Measurements from ENCODE around the gene HAUS3.

The HAUS3 gene

DNA sequence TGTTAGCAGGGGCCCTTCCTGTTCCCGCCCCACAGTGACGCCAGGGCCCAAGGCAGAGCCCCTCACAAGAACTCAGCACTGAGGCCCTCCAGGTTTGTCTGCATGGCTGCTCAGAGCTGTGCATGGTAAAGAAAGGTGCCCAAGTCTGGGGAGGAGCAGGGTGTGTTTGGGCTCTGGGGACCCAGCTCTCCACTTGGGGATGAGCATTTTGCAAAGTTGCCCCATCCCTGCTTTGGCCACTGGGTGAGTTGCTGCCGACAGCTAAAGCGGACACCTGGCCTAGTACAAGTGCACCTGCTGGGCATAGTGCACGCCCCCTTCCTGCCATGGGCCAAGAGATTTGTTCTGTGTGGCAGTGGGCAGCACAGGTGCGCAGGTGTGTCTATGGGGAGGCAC lies 22.0 kb upstream of the HAUS3 start:
- no peak for DNase-seq (ENCODE audit: low read depth)

DNA sequence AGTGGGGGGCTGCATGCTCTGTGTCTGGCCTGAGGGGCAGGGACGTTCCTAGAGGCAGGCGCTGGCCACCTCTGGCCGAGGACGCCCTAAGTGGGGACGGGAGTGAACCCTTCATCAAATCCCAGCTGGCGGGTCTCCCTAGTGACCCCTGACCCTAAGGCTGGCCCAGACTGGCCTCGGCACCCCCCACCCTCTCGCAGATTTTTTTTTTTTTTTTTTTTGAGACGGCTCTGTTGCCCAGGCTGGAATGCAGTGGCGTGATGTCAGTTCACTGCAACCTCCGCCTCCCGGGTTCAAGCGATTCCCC lies 21.0 kb upstream of the HAUS3 start:
- no peak for DNase-seq (ENCODE audit: low read depth)

DNA sequence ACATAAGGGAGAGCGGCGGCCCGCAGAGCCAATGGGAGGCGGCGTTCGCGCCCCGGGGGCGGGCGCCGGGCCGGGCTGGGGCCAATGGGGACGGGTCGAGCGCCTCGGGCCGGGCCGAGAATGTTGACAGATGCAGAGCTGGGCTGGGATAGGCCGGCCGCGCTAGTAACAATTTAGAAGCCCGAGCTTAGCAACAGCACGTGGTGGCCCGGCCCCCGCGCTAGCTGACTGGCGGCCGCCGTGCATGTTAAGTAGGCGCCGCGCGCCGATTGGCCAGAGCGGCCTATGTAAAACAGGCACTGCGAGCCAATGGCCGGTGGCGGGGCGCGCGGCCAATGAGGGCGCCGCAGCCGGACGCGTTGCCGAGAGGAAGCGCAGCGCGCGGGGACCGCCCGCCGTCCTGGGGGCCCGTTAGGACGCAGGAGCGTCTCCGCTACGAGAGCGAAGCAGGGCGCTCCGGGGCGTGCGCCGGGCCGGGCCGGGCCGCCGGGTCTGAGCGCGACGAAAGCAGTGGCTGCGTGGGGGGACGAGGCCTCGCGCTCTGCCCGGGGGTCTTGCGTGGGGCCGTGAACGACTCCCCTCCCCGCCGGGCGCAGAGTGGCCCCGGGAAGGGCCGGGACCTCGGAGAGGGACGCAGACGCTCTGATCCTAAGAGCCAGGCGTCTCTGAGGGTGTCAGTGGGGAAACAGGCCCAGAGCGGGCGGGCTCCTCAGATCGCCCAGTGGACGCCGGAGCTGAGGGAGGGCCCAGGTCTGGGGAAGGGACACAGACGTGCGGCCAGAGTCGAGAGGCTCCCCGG lies 20.4 kb upstream of the HAUS3 start:
- DNase-seq (ENCODE audit: low read depth): peak; percentile 96

DNA sequence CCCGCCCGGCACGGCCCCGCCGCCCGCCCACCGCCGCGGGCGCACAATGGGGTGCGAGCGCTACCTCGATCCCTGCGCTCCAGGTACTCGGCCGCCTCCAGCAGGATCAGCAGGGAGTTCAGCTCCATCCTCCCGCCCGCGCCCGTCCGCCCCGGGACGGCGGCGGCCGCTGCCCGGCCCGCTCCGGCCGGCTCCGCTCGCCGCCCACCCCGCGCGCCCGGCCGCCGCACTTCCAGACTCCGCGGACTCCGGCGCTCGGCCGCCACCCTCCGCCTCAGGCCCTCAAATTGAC lies 19.9 kb upstream of the HAUS3 start, which contains the start of gene MXD4:
TSS of gene MXD4 (minus strand) at position 257 of the 292 bp plus-strand sequence. CDS start at position 128, 129 bp downstream.
- no peak for DNase-seq (ENCODE audit: low read depth)

DNA sequence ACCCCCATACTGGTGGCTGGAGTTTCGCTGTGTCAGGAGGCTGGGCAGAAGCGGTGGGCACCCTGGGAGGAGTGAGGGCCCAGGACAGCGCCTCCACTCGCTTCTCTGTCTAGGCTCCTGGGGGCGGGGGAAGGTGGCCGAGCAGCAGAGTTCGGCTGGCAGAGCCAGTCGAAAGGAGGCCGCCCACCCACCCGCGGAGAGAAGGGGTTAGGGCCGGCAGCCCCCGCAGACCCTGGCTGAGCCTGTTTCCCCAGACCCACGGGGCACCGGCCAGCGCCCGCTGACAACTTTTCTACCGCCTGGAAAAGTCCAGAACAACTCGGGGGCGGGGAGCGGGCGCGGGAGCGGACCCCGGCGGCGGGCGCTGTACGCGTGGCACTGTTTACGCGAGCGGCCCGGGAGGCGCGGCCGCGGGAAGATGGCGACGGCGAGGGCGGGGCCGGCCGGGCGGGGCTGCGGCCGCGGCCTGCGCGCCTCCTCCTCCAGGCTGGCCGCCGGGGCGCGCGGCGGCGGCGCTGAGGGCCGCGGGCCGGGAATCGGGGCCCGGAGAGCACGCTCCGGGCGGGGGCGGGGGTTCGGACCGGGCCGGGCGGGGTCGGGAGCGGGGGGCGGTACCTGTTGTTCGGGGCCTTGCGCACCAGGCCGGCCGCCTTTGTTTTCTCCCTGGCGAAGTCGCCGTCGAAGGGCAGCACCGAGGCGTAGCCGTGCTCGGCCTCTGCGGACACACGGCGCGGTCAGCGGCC lies 19.4 kb upstream of the HAUS3 start:
- DNase-seq (ENCODE audit: low read depth): peak; percentile 46

DNA sequence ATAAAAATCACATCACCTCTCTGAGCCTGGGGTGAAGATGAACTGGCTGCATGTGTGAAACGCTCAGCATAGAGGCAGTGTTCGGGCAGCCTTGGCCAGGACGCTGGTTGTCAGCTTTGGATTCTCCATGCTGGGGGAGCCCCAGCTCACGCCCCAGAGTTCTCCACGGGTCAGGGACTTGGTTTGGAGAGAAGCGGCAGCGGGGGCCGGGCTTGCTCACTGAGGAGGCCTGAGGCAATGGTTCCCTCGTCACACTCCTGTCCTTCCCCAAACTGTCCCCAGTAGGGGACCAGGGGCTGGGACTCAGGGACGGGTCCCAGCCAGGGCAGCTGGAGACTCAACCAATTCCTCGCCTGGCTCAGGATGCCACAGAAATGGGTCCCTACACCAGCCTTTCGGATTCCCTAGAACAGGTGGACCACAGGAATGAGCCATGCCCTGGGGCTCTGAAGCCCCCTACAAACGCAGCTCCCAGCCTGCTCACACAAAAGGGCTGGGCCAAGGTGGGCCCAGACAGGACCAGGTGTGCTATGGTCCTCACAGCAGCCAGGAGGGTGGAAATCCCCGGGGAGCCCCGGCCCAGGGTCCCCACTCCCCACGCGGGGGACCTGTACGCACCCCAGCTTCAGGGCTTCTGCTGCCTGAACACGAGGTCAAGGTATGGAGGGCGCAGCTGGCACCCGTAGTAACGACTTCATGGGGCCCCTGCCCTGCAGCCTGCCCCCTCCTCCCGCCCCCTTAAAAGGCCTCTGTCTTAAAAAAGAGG lies 18.6 kb upstream of the HAUS3 start:
- DNase-seq (ENCODE audit: low read depth): no peak

DNA sequence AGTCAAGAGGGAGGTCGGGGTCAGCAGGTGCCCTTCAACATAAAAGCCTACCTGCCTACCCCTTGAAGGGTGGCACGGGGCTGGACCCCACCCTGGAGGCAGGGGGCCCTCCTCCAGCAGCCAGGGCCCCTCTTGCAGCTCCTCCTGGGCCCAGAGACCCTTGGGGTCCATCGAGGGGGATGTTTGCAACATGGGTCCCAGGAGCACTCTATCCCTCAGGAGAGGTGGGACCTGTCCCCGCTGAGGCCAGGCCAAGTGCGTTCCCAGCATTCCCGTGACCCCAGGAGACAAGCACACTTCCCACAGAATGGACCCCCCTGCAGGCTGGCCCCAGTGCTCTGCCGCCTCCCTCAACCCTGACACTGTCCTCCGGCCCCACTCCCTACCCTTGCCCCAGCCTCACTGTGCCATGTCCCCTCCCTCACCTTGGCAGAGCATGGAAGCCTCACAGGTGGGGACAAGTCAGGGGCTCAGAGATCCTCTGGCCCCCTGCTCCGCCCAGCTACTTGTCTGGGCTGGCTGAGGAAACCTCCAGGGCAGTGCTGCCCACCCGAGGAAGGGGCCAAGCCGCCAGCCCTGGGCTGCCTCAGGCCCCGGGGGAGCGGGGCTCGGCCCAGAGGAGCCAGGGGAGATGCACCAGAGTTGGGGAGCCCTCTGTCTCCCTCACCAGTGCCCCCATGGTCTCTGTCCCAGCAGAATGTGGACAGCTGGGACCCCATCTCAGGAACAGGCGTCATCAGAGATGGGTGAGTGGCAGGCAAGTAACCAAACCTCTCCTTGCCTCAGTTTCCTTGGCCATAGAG lies 17.8 kb upstream of the HAUS3 start:
- DNase-seq (ENCODE audit: low read depth): no peak

DNA sequence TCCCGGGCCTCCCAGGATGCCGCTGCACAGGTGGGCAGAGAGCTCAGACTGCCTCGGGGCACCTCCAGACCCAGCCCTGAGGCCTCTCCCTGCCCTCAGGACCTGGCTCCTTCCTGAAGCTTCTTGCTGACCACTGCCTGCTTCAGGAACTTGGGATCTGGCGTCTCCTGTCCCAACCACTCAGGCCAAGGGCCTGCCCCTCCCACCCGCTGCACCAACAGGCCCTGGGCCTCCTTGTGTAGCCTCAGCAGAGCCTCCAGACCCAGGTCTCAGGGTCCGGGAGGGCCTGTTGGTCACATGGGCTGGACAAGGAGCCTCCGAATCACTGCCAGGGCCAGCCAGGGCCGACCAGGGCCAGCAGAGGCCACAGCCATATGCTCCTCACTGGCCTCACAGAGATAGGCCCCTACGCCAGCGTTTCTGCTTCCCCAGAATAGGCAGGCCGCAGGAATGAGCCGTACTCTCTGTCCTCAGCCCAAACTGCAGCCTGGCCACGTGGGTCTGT lies 17.2 kb upstream of the HAUS3 start:
- no peak for DNase-seq (ENCODE audit: low read depth)

DNA sequence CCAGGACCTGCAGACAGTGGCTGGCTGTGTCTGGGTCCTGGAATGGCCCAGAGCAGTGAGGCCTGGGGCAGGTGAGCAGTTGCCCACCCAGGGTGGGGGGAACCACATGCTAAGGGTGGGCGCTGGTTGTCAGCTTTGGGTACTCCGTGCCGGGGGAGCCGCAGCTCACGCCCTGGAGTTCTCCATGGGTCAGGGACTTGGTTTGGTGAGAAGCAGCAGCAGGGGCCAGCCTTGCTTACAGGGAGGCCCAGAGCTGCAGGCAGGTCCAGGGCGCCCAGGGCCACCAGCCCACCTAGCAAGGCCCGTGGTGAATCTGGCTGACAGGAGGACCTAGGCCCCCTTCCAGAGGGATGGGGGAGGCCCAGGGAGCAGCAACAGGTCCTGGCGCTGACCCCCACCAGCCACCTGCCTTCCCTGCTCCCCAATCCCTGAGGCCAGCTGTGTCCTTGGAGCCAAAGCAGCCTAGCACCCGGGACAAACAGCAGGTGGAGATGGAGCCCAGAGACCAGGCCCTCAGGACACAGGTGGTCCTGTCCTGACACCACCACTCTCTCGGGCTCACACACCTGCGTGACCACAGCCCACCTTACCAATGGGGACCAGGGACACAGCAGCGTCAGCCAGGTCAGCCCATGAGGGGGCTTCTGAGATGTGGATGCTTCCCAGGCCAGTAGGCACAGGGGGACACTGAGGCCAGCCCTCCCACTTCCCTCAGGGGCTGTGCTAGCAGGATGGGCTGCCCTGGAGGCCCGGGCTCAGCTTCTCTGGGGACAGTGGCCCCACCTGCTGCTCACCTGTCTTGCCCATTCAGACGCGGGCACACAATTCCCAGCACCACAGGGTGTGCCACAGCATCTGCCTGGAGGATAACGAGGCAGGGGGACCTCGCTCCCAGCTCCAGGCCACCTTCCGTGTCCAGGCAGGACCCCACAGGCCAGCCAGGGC lies 16.4 kb upstream of the HAUS3 start:
- DNase-seq (ENCODE audit: low read depth): no peak

DNA sequence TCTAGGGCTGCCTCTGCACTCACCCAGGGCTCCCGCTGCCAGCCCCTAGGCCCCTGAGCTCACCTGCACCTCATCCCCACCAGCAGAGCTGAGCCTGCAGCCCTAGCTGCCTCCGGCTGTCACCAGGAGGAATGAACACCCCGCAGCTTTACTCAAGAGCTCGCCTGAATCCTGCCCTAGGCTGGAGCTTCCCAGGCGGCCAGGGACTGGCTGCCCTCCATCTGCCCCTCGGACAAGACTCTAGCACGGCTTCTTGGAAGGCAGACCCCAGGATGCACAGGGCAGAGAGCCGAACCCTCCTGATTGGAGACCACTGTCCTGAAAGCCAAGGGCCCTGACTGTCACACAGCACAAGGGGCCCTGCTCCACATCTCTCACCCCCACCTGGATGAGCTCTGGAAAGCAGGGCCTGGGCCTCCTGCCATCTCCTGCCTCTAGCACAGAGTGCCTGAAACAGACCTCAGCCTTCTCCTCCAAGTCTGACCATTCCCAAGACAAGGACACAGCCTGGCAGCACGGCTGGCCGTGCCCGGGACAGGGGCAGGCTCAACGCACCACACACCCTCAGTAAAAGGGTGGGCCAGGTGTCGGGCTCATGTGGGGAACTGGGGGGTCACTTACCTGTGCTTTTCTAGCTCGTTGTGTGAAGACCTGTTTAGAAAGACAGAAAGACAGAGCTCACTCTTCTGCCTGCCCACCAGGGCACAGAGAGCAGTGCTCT lies 15.6 kb upstream of the HAUS3 start:
- no peak for DNase-seq (ENCODE audit: low read depth)

DNA sequence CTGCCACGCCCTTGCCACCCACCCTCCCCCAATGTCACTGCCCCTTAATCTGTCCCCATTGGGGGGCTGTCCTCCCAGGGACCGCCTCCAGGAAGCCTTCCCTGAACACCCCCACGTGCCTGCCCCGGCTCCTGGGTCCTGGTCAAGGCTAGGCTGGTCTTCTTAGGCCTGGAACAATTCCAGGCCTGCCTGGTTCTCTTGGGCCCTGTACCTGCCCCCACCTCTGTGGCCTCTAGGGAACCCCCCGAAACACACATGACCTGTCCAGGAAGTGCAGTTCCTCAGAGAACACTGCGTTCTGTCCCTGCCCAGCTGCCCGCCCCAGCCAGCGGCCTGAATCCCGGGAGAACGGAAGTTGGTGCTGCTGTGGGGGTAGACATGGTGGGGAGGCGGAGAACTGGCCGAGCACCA lies 14.9 kb upstream of the HAUS3 start:
- no peak for DNase-seq (ENCODE audit: low read depth)

DNA sequence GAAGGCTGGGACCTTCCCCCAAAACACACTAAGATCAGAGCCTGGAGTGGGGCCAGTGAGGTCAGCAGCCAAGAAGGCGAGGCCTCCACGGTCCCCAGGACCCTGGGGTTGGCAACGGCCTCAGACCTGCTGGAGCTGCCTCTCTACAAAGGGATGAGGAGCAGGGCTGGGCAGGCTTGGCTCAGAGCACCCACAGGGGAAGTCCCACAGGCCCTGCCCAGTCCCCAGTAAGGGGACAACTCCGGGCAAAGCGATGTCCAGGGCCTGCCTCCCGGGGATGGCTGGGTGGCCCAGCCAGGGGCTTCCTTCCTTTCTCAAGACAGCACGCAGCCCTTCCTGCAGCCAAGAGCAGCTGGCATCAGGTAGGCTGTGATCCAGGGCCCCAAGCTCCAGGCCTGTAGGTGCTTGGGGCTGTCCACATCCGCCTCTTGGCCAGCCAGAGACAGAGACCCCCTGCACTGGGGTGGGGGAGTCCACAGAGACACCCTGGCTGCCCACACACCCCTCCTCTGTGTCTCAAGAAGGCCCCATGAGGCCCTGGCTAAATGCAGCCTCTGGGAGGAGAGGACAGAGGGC lies 14.3 kb upstream of the HAUS3 start:
- no peak for DNase-seq (ENCODE audit: low read depth)

DNA sequence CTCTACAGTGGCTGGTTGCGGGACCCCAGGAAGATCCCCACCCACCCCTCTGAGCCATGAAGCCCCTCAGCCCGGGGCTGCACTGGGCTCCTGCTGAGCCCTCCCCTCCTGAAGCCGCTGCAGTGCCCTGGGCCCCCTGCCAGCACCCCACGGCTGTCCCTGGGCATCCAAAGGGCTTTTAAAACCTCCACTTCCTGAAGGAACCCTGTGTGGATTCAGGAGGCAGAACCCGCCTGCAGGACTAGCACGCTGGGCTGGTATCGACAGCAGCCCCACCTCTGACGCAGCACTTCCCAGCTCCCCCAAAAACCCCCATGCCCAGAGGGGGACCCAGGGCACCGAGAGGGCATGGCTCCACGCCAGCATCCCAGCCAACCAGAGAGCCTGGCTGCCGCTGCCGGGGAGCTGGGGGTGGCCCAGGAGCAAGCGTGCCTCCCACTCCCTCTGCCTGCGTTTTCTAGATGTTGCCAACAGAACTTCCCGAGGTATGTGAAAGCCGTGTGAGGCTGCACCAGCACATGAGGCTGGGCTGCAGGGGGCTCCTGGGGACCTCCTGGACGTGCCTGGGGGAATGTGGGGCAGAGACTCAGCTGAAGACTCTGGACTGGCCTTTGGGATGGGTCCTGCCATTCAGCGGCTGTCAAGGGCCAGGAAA lies 13.7 kb upstream of the HAUS3 start:
- no peak for DNase-seq (ENCODE audit: low read depth)

DNA sequence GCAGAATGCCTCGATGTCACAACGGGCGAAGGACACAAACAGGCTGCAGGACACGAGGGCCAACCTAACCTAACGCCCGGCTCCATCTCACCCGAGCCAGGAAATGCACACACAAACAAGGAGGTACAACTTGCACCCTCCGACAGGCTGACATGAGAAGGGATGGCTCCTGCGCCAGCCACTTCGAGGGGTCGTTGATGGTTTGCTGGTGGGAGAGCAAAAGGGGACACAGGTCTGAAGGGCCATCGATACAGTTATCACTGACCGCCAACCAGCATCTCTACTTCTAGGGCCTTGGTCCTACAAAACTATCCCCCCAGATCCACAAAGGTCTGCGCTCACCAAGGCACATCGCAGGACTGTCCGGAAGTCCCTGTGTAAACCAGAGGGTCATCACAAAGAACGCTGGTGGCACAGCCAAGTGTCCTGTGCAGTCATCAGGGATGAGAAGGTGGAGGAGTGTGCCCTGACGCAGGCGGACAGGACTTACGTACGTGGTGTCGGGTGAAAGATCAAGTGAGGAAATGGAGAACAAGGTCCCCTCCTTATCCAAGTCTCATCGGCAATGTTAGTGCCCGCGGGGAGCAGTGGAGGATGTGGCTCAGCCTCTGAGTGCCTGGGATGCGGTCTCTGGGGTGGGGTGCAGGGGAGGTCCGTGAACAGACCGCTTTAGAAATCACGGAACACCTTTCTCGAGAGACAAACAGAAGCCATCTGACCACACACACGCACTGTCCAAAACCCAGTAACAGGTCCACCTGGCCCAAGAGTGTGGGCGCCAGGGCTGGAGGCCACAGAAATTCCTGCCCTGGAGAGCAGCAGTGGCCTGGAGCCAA lies 13.0 kb upstream of the HAUS3 start:
- no peak for DNase-seq (ENCODE audit: low read depth)

DNA sequence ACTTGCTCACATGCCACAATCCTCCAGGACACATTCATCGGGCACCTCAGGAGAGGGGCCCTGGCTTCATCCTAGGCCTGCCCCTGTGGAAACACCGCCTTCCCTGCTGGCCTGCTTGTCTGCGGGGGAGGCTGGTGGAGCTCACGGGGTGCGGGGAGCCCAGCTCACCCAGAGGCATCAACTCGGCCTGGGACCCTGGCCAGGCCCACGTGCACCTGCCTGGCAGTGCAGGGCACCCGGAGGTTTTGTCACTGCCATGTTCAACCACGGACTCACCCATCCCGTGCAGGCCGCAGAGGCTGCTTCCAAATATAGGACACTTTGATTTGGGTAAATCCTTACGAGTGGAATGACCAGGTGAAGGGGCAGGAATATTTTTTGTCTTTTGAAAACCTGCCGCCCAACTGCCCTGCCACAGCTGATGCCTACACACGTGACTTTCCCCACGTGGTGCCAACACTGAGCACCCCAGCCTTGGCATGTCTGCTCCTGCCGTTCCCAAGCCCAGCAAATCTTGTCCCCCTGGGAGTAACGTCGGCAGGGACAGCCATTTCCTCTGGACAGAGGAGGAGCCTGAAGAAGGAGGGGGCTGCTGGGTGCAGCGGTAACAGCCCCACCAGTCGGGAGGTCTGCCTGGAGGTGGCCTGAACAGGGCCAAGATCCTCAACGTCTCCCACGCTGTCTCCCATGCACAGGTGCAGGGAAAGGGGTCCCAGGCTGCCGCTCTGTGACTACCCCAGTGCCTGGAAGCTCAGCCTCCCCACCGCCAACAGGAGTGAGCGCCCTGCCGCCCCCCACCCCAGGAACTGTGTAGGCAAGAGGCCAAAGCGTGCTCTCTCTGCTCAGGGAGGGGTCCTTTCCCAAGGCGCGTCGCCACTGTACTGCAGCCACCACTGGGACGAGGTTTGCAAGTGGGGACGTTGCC lies 11.5 kb upstream of the HAUS3 start:
- DNase-seq (ENCODE audit: low read depth): no peak

DNA sequence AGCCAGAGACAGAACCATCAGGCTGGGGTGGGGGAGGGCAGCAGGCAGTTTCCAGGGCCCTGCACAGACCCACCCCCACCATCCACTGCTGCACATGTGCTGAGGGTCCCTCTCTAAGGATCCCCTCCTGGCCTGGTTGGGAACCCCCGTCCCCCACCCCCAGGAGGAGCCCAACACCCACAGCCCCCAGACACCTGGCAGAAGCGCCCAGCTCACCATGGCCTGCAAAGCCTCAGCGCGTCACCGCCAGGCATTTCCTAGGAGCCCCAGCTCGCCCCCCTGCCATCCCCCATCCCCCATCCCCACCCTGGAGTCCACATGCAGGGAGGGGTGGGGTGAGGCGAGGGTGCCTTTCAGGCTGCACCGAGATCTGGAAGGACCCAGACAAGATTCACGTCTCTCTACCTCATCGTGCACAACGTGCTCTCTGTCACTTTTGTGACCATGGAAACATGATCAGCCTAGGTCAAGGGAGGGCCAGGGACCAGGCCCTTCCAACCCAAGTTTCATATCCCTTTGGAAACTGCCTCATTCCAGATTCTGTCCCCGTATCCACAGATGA lies 10.7 kb upstream of the HAUS3 start:
- no peak for DNase-seq (ENCODE audit: low read depth)
